Nephron progenitor cell (in vitro differentiated cells): ENCODE data around the gene ERICH2.

Experiments
- DNase-seq: peaks from one replicate; pipeline ENCODE4 v3.0.0; 2021
- H3K27ac Mint-ChIP-seq: 2 replicates; pipeline ENCODE4 v1.8.0; 2021; ENCODE audit warnings: mild to moderate bottlenecking, moderate library complexity, mixed read lengths
- H3K27me3 Mint-ChIP-seq: 2 replicates; pipeline ENCODE4 v1.8.0; 2021; ENCODE audit warnings: mild to moderate bottlenecking, low read depth, mixed read lengths; ENCODE audit not compliant: poor library complexity
- H3K36me3 Mint-ChIP-seq: 2 replicates; pipeline ENCODE4 v1.8.0; 2021; ENCODE audit warnings: low read depth, mixed read lengths
- H3K4me1 Mint-ChIP-seq: 2 replicates; pipeline ENCODE4 v1.8.0; 2021; ENCODE audit warnings: mixed read lengths
- H3K4me3 Mint-ChIP-seq: 2 replicates; pipeline ENCODE4 v1.8.0; 2021; ENCODE audit warnings: mild to moderate bottlenecking, moderate library complexity, mixed read lengths
- H3K9me3 Mint-ChIP-seq: 2 replicates; pipeline ENCODE4 v1.8.0; 2021; ENCODE audit warnings: mild to moderate bottlenecking, moderate library complexity, mixed read lengths
- TF ChIP-seq, protein P1 (sequence below): fragments of 200-600 bp; sonication (generic); IDR thresholded peaks from 2 replicates; pipeline ENCODE4 v1.5.0; 2021; ENCODE audit warnings: antibody characterized with exemption

ERICH2 gene

DNA sequence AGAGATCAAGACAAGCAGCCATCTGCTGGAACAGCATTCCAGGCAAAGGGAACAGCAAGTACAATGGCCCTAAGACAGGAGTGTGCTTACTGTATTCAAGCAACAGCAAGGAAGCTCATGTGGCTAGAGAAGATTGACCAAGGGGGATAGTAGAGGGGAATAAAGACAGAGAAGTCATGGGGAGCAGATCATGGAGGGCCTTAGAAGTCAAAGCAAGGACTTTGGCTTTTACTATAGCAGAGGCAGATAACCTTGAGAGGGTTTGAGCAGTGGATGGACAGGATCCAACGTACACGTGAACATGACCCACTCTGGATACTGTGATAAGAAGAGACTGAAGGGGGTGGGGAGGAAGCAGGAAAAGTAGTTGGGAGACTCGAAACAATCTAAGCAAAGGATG, 28.2 kb upstream of the ERICH2 start:
- H3K4me3 Mint-ChIP-seq = no peak overlapping the region
- no peak for DNase-seq
- H3K4me1 Mint-ChIP-seq = peaks cover 16% of the 10 kb centered on the region
- H3K9me3 Mint-ChIP-seq = peaks cover 6% of the 10 kb centered on the region
- no peak overlapping the region for H3K27ac Mint-ChIP-seq
- H3K27me3 Mint-ChIP-seq = no peaks in the 10 kb centered on the region
- TF ChIP-seq, protein P1, sequence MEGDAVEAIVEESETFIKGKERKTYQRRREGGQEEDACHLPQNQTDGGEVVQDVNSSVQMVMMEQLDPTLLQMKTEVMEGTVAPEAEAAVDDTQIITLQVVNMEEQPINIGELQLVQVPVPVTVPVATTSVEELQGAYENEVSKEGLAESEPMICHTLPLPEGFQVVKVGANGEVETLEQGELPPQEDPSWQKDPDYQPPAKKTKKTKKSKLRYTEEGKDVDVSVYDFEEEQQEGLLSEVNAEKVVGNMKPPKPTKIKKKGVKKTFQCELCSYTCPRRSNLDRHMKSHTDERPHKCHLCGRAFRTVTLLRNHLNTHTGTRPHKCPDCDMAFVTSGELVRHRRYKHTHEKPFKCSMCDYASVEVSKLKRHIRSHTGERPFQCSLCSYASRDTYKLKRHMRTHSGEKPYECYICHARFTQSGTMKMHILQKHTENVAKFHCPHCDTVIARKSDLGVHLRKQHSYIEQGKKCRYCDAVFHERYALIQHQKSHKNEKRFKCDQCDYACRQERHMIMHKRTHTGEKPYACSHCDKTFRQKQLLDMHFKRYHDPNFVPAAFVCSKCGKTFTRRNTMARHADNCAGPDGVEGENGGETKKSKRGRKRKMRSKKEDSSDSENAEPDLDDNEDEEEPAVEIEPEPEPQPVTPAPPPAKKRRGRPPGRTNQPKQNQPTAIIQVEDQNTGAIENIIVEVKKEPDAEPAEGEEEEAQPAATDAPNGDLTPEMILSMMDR = no peak
- peaks cover 8% of the 10 kb centered on the region for H3K36me3 Mint-ChIP-seq

DNA sequence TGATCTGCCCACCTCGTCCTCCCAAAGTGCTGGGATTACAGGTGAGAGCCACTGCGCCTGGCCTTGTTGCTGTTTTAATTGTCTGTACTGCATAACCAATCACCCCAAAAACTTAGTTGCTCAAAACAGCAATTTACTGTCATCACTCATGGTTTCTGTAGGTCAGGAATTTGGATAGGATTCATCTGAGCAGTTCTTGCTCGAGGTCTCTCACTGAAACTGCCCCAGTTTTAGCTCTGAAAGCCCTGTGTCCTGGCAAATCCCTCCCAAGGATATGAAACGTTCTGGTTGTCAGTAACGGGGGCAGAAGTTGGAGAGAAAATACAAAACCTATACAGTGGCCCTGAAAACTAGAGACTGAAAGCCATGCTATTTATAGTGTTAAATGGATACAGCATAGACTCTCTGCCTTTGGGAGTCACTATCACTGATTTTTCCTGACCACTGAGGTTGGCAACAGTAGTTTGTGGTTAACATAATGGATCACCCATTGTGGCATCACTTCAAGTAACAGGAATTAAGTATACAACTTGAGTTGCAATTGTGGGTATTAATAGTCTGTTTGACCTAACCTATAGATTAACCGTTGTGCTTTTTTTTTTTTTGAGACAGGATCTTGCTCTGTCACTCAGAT, 27.2 kb upstream of the ERICH2 start:
- Mint-ChIP-seq H3K36me3 (no peaks in the 10 kb centered on the region), H3K4me3 (no peak overlapping the region), H3K27me3 (no peaks in the 10 kb centered on the region), H3K9me3 (no peaks in the 10 kb centered on the region), H3K4me1 (peaks cover 16% of the 10 kb centered on the region), H3K27ac (no peak overlapping the region)
- TF ChIP-seq, protein P1 = no peak
- DNase-seq = no peak

DNA sequence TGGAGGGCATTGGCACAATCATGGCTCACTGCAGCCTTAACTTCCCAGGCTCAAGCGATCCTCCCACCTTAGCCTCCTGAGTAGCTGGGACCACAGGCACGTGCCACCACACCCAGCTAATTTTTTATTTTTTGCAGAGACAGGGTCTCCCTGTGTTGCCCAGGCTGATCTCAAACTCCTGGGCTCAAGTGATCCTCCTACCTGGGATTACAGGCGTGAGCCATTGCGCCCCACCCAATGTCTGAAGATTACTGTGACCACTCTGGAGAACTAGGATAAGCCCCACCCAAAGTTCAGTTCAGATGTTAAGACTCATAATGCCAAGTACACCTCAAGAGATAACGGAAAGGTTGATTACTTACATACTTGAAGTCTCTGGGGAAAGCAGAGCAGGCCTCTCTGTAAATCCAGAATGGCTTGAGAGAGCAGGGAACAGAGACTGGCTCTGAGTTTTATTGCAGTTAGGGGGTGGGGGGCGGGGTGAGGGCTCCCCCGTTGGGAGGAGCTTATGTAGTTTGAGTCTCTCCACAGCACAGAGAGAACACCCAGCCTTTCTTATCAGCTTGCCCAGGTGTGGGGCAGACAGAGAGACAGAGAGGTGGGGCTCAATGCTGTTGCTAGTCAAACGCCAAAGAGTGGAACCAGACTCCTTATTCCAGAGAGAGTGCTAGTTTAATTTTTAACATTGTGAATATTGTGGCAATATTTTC, 26.5 kb upstream of the ERICH2 start:
- H3K36me3 Mint-ChIP-seq = no peaks in the 10 kb centered on the region
- H3K27me3 Mint-ChIP-seq = no peaks in the 10 kb centered on the region
- DNase-seq = peak; percentile 5
- peaks cover 16% of the 10 kb centered on the region for H3K4me1 Mint-ChIP-seq
- H3K4me3 Mint-ChIP-seq = peak overlapping the region; percentile 53
- peak overlapping the region; percentile 39 for H3K27ac Mint-ChIP-seq
- TF ChIP-seq, protein P1 = no peak
- H3K9me3 Mint-ChIP-seq = peaks cover 3% of the 10 kb centered on the region

DNA sequence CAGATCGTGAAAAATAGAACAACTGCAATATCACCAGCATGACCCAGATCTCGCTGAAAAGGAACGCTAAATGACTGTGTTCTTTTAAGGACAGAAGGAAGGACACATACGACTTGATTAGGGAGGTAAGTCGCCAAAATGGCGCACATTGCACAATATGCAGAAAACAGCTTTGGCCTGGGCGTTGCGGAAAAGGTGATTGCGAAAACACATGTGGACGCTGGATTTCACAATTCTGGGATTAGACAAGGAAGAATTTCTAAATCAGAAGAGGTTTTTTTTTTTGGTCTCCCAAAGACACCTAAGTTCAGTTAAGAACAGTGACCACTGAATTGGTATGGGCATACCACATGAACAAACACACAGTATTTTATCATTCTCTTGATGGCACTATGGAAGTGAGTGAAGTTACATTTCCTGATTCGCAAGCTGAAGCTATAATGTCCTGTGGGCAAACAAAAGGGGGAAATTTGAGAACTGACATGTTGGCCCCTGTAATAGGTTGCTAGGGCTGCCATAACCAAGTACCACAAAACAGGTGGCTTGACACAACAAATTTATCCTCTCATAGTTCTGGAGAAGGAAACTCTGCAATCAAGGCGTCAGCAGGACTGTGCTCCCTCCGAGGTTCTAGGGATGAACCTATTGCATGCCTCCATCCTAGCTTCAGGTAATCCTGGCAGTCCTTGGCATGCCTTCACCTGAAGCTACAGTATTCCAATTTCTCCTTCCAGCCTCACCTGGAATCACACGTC, 25.8 kb upstream of the ERICH2 start:
- no peak for DNase-seq
- Mint-ChIP-seq H3K36me3 (no peaks in the 10 kb centered on the region), H3K4me3 (peak overlapping the region; percentile 53), H3K9me3 (peaks cover 7% of the 10 kb centered on the region), H3K27ac (peak overlapping the region; percentile 39), H3K27me3 (no peaks in the 10 kb centered on the region), H3K4me1 (peaks cover 16% of the 10 kb centered on the region)
- TF ChIP-seq, protein P1 = no peak

DNA sequence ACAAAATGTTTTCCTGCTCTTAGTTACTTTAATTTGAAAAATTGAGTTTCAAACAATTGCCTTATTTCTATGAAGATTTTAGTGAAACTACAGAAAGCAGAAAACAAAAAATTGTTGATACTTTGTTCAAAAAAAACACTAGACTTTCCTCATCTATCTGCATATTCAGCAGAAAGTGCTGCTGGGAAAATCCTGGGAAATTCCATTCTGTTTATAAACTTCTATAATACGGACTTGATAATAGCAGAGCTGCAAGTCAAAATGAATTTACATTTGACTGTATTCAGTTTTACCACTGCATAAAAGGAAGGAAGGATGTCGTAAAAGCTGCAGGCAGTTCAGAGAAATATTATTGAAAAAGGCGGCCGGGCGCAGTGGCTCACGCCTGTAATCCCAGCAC, 24.9 kb upstream of the ERICH2 start:
- H3K27me3 Mint-ChIP-seq = no peaks in the 10 kb centered on the region
- TF ChIP-seq, protein P1 = no peak
- H3K4me1 Mint-ChIP-seq = peaks cover 16% of the 10 kb centered on the region
- peaks cover 7% of the 10 kb centered on the region for H3K9me3 Mint-ChIP-seq
- H3K4me3 Mint-ChIP-seq = no peak overlapping the region
- no peak for DNase-seq
- no peaks in the 10 kb centered on the region for H3K36me3 Mint-ChIP-seq
- H3K27ac Mint-ChIP-seq = no peak overlapping the region
